Mesenchymal stem cell (in vitro differentiated cells and primary cell): ENCODE data around the gene RABIF.
"Not testable (repeated sequence)": the region's sequence is repeated elsewhere in the genome, so short reads cannot be mapped to it uniquely, and the experiment has no call there.

Experiments
- DNase-seq: peaks from one replicate; pipeline ENCODE4 v3.0.0-alpha.2; 2013
- H2AFZ ChIP-seq: one replicate; pipeline ENCODE4 v1.6.1; 2013; ENCODE audit warnings: low read depth, mild to moderate bottlenecking, control low read depth, inconsistent platforms, low read length, moderate library complexity
- H2AK5ac ChIP-seq: 2 replicates; pipeline ENCODE4 v1.6.1; 2013; ENCODE audit warnings: low read length, moderate library complexity, mild to moderate bottlenecking, inconsistent platforms; ENCODE audit not compliant: severe bottlenecking
- H2BK120ac ChIP-seq: one replicate; pipeline ENCODE4 v1.6.1; 2013; ENCODE audit warnings: low read depth, mild to moderate bottlenecking, inconsistent platforms, low read length, moderate library complexity
- H2BK12ac ChIP-seq, 2 experiments: one replicate each; pipeline ENCODE4 v1.6.1; 2013; ENCODE audit warnings: inconsistent platforms in 2 of 2, low read length in 2 of 2, mild to moderate bottlenecking in 2 of 2, moderate library complexity in 2 of 2, control low read depth in 1 of 2
- H2BK15ac ChIP-seq: one replicate; pipeline ENCODE4 v1.6.1; 2013; ENCODE audit warnings: mild to moderate bottlenecking, low read depth, inconsistent platforms; ENCODE audit not compliant: poor library complexity, severe bottlenecking
- H2BK5ac ChIP-seq: 2 replicates; pipeline ENCODE4 v1.6.1; 2013; ENCODE audit warnings: low read depth, mild to moderate bottlenecking, low read length, control low read depth, inconsistent platforms; ENCODE audit not compliant: poor library complexity, severe bottlenecking
- H3K14ac ChIP-seq, 2 experiments: one replicate each; pipeline ENCODE4 v1.6.1; 2013; ENCODE audit warnings: inconsistent platforms in 2 of 2, low read length in 2 of 2, control low read depth in 1 of 2, mild to moderate bottlenecking in 1 of 2, moderate library complexity in 1 of 2
- H3K18ac ChIP-seq, 2 experiments: one replicate each; pipeline ENCODE4 v1.6.1; 2013; ENCODE audit warnings: inconsistent platforms in 2 of 2, low read length in 2 of 2, control low read depth in 1 of 2, low read depth in 1 of 2, mild to moderate bottlenecking in 1 of 2
- H3K23ac ChIP-seq, 2 experiments: one replicate each; pipeline ENCODE4 v1.6.1; 2013; ENCODE audit warnings: inconsistent platforms in 2 of 2, low read length in 2 of 2, mild to moderate bottlenecking in 2 of 2, moderate library complexity in 2 of 2, control low read depth in 1 of 2
- H3K27ac ChIP-seq: 2 replicates; pipeline ENCODE4 v1.5.1; 2013; ENCODE audit warnings: mild to moderate bottlenecking, moderate library complexity, low read length, control low read depth, inconsistent platforms; ENCODE audit not compliant: poor library complexity, severe bottlenecking
- H3K27me3 ChIP-seq, 2 experiments: 2 replicates each; pipeline versions ENCODE4 v1.6.1 to v1.7.0; 2013; ENCODE audit warnings: low read length in 2 of 2, mild to moderate bottlenecking in 2 of 2, moderate library complexity in 2 of 2, control low read depth in 1 of 2, inconsistent platforms in 1 of 2; ENCODE audit not compliant: control insufficient read depth in 1 of 2, insufficient read depth in 1 of 2
- H3K36me3 ChIP-seq, 2 experiments: 2 replicates each; pipeline versions ENCODE4 v1.6.1 to v1.7.0; 2013; ENCODE audit warnings: low read length in 2 of 2, control low read depth in 1 of 2, inconsistent platforms in 1 of 2, low read depth in 1 of 2, mild to moderate bottlenecking in 1 of 2; ENCODE audit not compliant: insufficient read depth in 2 of 2, control insufficient read depth in 1 of 2
- H3K4ac ChIP-seq, 2 experiments: one replicate each; pipeline ENCODE4 v1.6.1; 2013; ENCODE audit warnings: inconsistent platforms in 2 of 2, low read length in 2 of 2, mild to moderate bottlenecking in 2 of 2, moderate library complexity in 2 of 2, control low read depth in 1 of 2, low read depth in 1 of 2
- H3K4me1 ChIP-seq: 2 replicates; pipeline ENCODE4 v1.6.1; 2013; ENCODE audit warnings: low read depth, low read length, control low read depth; ENCODE audit not compliant: control insufficient read depth, insufficient read depth
- H3K4me2 ChIP-seq: 2 replicates; pipeline ENCODE4 v1.6.1; 2013; ENCODE audit warnings: low read length, mild to moderate bottlenecking, inconsistent platforms; ENCODE audit not compliant: poor library complexity, severe bottlenecking
- H3K4me3 ChIP-seq, 2 experiments: 2 replicates each; pipeline versions ENCODE4 v1.5.1 to v1.7.0; 2013; ENCODE audit warnings: low read length in 2 of 2, mild to moderate bottlenecking in 2 of 2, control low read depth in 1 of 2, low read depth in 1 of 2; ENCODE audit not compliant: insufficient read depth in 1 of 2
- H3K79me1 ChIP-seq: replicated peaks from 2 replicates; pipeline ENCODE4 v1.6.1; 2013; ENCODE audit warnings: mild to moderate bottlenecking, control low read depth, low read length, inconsistent platforms; ENCODE audit not compliant: poor library complexity, severe bottlenecking
- H3K9ac ChIP-seq: 2 replicates; pipeline ENCODE4 v1.7.0; 2013; ENCODE audit warnings: mild to moderate bottlenecking, low read length, moderate library complexity
- H3K9me3 ChIP-seq: 2 replicates; pipeline ENCODE4 v1.7.0; 2013; ENCODE audit warnings: mild to moderate bottlenecking, low read length; ENCODE audit not compliant: control insufficient read depth
- H4K8ac ChIP-seq: one replicate; pipeline ENCODE4 v1.6.1; 2013; ENCODE audit warnings: inconsistent platforms, mild to moderate bottlenecking, low read length, moderate library complexity
- H4K91ac ChIP-seq: one replicate; pipeline ENCODE4 v1.6.1; 2013; ENCODE audit warnings: mild to moderate bottlenecking, low read length, inconsistent platforms
- WGBS: methylation state at CpG from one replicate; pipeline ENCODE4 v1.1.7; 2013; ENCODE audit warnings: mixed read lengths; 5-methylcytosine and 5-hydroxymethylcytosine counted together

Gene RABIF

GRCh38 chr1:202908998-202909397 lies 20.0 kb upstream of the RABIF start:
- H3K4me3 ChIP-seq: no peak overlapping the region
- H3K27ac ChIP-seq: no peak overlapping the region
- no peak overlapping the region for H4K91ac ChIP-seq
- no peak overlapping the region for H2BK15ac ChIP-seq
- no peak overlapping the region for H3K23ac ChIP-seq
- no peak overlapping the region for H3K14ac ChIP-seq
- no peak overlapping the region for H2AK5ac ChIP-seq
- no peak overlapping the region for H3K4me2 ChIP-seq
- no peak overlapping the region for H2BK5ac ChIP-seq
- H2BK12ac ChIP-seq: no peak overlapping the region
- peaks cover 3% of the 10 kb centered on the region for H3K79me1 ChIP-seq
- WGBS: 95% methylated on average over 2 of the region's 6 CpGs
- no peak overlapping the region for H3K9ac ChIP-seq
- H4K8ac ChIP-seq: no peak overlapping the region
- DNase-seq: no peak
- H2AFZ ChIP-seq: no peak overlapping the region
- no peaks in the 10 kb centered on the region for H3K27me3 ChIP-seq
- no peaks in the 10 kb centered on the region for H3K4me1 ChIP-seq
- no peak overlapping the region for H2BK120ac ChIP-seq
- no peak overlapping the region for H3K18ac ChIP-seq
- peaks cover 17 to 87% of the 10 kb centered on the region in 2 experiments for H3K36me3 ChIP-seq
- no peaks in the 10 kb centered on the region for H3K9me3 ChIP-seq
- no peak overlapping the region for H3K4ac ChIP-seq

GRCh38 chr1:202905331-202905730 lies 16.4 kb upstream of the RABIF start:
- no peaks in the 10 kb centered on the region for H3K4me1 ChIP-seq

GRCh38 chr1:202903808-202904207 lies 14.9 kb upstream of the RABIF start:
- H3K27me3 ChIP-seq, H3K9ac ChIP-seq, H3K4me1 ChIP-seq, H3K27ac ChIP-seq, H2AK5ac ChIP-seq, H3K4ac ChIP-seq, H3K18ac ChIP-seq, H3K4me3 ChIP-seq, H4K8ac ChIP-seq, DNase-seq, H3K23ac ChIP-seq, H4K91ac ChIP-seq, H3K14ac ChIP-seq, H3K79me1 ChIP-seq, H2BK12ac ChIP-seq, H2BK15ac ChIP-seq, H2BK120ac ChIP-seq, H3K9me3 ChIP-seq, H2BK5ac ChIP-seq, H3K4me2 ChIP-seq, H2AFZ ChIP-seq: not testable (repeated sequence)
- H3K36me3 ChIP-seq: peaks cover 16 to 75% of the 10 kb centered on the region in 2 experiments
- 98% methylated on average over 5 of the region's 5 CpGs for WGBS

More at GRCh38 chr1:202905331-202905730, 16.4 kb upstream of the RABIF start:
- no peaks in the 10 kb centered on the region for H3K27me3 ChIP-seq
- H3K27ac ChIP-seq: no peak overlapping the region
- no peak overlapping the region for H3K4me3 ChIP-seq
- no peak overlapping the region for H2BK5ac ChIP-seq
- DNase-seq: no peak
- H3K4ac ChIP-seq: no peak overlapping the region
- 45% methylated on average over 4 of the region's 4 CpGs for WGBS
- H3K18ac ChIP-seq: no peak overlapping the region
- no peak overlapping the region for H3K14ac ChIP-seq
- H2BK15ac ChIP-seq: no peak overlapping the region
- no peaks in the 10 kb centered on the region for H3K79me1 ChIP-seq
- H2BK12ac ChIP-seq: no peak overlapping the region
- no peak overlapping the region for H2BK120ac ChIP-seq
- H2AFZ ChIP-seq: no peak overlapping the region
- no peak overlapping the region for H3K23ac ChIP-seq
- no peaks in the 10 kb centered on the region for H3K9me3 ChIP-seq
- H3K36me3 ChIP-seq: peaks cover 18 to 80% of the 10 kb centered on the region in 2 experiments
- no peak overlapping the region for H3K9ac ChIP-seq
- no peak overlapping the region for H4K8ac ChIP-seq
- no peak overlapping the region for H4K91ac ChIP-seq
- no peak overlapping the region for H3K4me2 ChIP-seq
- H2AK5ac ChIP-seq: no peak overlapping the region

- no peak overlapping the region for H2BK5ac ChIP-seq
- no peak overlapping the region for H3K14ac ChIP-seq
- H3K36me3 ChIP-seq: peaks cover 18 to 77% of the 10 kb centered on the region in 2 experiments
- no peaks in the 10 kb centered on the region for H3K9me3 ChIP-seq
- no peak overlapping the region for H3K9ac ChIP-seq
- WGBS: 93% methylated on average over 2 of the region's 4 CpGs
- no peak overlapping the region for H4K8ac ChIP-seq
- no peak overlapping the region for H3K4me3 ChIP-seq
- no peaks in the 10 kb centered on the region for H3K27me3 ChIP-seq
- H3K4me1 ChIP-seq: no peaks in the 10 kb centered on the region
- H3K79me1 ChIP-seq: peaks cover 5% of the 10 kb centered on the region
- H3K23ac ChIP-seq: no peak overlapping the region
- no peak overlapping the region for H2BK120ac ChIP-seq
- H3K4me2 ChIP-seq: no peak overlapping the region
- H3K27ac ChIP-seq: no peak overlapping the region
- DNase-seq: no peak
- no peak overlapping the region for H4K91ac ChIP-seq
- H2BK12ac ChIP-seq: no peak overlapping the region
- no peak overlapping the region for H2AFZ ChIP-seq
- no peak overlapping the region for H2BK15ac ChIP-seq
- no peak overlapping the region for H3K4ac ChIP-seq
- no peak overlapping the region for H3K18ac ChIP-seq
- no peak overlapping the region for H2AK5ac ChIP-seq
Observed at GRCh38 chr1:202901555-202901954, 12.6 kb upstream of the RABIF start.
